Tibial nerve (tissue), 4 donors: Measurements from ENCODE around the gene ARHGEF16.

Source experiments
- EP300 ChIP-seq, 2 donors: sonication (generic); formaldehyde crosslinking; IDR thresholded peaks; one replicate each; pipeline ENCODE4 v1.6.1; 2017; ENCODE audit warnings: antibody characterized with exemption in 2 of 2, mild to moderate bottlenecking in 1 of 2
- POLR2A ChIP-seq, 2 donors: fragments of 450-650 bp; IDR thresholded peaks; one replicate each; pipeline ENCODE4 v1.6.1; 2017; ENCODE audit warnings: antibody characterized with exemption in 2 of 2, mild to moderate bottlenecking in 2 of 2, moderate library complexity in 2 of 2
- TF ChIP-seq, protein P1 (sequence below), 5 experiments: fragments of 200-600 bp in 3 of 5; fragments of 450-650 bp in 2 of 5; sonication (generic) in 3 of 5; IDR thresholded peaks; one replicate each; pipeline ENCODE4 v1.5.1; 2016 to 2019; ENCODE audit warnings: antibody characterized with exemption in 5 of 5, mild to moderate bottlenecking in 3 of 5, moderate library complexity in 2 of 5

DNA sequence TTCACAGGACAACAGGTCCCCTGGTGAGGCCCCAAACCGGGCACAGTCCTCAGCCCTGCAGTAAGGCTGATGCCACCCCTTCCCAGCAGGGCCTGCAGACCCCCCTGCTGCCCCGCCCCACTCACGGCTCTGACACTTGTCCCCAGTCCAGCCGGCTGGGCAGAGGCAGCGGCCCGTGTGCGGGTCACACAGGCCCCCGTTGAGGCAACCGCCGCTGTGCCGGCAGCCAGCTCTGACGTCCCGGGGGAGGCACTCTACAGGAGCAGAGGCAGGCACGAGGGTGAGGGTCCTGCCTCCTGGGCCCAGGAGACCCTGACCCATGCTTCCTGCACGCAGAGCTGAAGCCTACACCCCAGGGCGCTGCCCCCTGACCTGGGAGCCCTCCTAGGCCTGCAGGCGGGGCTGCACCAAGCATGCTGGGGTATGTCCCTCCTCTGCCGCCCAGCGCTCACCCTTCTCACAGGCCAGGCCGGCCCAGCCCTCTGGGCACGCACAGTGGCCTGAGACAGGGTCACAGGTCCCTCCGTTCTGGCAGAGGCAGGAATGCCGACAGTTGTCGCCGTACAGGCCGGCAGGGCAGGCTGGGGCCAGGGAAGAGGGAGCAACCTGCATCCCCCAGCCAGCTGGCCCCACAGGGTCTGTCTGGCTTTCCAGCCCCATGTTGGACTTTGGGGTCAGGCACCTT, 43.9 kb downstream of the ARHGEF16 start:
- TF ChIP-seq, protein P1, sequence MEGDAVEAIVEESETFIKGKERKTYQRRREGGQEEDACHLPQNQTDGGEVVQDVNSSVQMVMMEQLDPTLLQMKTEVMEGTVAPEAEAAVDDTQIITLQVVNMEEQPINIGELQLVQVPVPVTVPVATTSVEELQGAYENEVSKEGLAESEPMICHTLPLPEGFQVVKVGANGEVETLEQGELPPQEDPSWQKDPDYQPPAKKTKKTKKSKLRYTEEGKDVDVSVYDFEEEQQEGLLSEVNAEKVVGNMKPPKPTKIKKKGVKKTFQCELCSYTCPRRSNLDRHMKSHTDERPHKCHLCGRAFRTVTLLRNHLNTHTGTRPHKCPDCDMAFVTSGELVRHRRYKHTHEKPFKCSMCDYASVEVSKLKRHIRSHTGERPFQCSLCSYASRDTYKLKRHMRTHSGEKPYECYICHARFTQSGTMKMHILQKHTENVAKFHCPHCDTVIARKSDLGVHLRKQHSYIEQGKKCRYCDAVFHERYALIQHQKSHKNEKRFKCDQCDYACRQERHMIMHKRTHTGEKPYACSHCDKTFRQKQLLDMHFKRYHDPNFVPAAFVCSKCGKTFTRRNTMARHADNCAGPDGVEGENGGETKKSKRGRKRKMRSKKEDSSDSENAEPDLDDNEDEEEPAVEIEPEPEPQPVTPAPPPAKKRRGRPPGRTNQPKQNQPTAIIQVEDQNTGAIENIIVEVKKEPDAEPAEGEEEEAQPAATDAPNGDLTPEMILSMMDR (IDR thresholded peaks at IDR 0.05), result no peak
- TF ChIP-seq POLR2A (IDR thresholded peaks at IDR 0.05), result no peak
- TF ChIP-seq EP300 (IDR thresholded peaks at IDR 0.05), result no peak
